ENCODE measurements around the gene NRN1. TPM values are rescaled to one million over a fixed set of nuclear protein-coding genes. Genes with fewer than 3 reads are reported as not detected.

The NRN1 gene
- total and polyA plus RNA-seq, 2 donors from 2014 or later: 6.4 to 8.5 TPM

GRCh38 chr6:5989141-5989723 lies 17.5 kb downstream of the NRN1 start:
- intact Hi-C loops (cut with DNase I): no loop called here
- no peaks in the 10 kb centered on the region for H3K9me3 ChIP-seq (ENCODE audit: control insufficient read depth in 2 of 3, insufficient read depth in 1 of 3, low read length in 3 of 3)
- H3K27me3 ChIP-seq (ENCODE audit: control insufficient read depth, insufficient read depth, low read length): peaks cover 12% of the 10 kb centered on the region
- no peaks in the 10 kb centered on the region for H3K4me1 ChIP-seq (ENCODE audit: control insufficient read depth in 2 of 3, insufficient read depth in 2 of 3, low read depth in 1 of 3, low read length in 3 of 3)
- TF ChIP-seq, protein P1, sequence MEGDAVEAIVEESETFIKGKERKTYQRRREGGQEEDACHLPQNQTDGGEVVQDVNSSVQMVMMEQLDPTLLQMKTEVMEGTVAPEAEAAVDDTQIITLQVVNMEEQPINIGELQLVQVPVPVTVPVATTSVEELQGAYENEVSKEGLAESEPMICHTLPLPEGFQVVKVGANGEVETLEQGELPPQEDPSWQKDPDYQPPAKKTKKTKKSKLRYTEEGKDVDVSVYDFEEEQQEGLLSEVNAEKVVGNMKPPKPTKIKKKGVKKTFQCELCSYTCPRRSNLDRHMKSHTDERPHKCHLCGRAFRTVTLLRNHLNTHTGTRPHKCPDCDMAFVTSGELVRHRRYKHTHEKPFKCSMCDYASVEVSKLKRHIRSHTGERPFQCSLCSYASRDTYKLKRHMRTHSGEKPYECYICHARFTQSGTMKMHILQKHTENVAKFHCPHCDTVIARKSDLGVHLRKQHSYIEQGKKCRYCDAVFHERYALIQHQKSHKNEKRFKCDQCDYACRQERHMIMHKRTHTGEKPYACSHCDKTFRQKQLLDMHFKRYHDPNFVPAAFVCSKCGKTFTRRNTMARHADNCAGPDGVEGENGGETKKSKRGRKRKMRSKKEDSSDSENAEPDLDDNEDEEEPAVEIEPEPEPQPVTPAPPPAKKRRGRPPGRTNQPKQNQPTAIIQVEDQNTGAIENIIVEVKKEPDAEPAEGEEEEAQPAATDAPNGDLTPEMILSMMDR (IDR thresholded peaks at IDR 0.05; ENCODE audit: borderline replicate concordance, extremely low read depth, insufficient read depth): no peak
- no peak for DNase-seq
- no peaks in the 10 kb centered on the region for H3K36me3 ChIP-seq (ENCODE audit: control insufficient read depth in 2 of 3, insufficient read depth in 3 of 3, low read length in 3 of 3)
- H3K27ac ChIP-seq (ENCODE audit: low read depth in 2 of 2, low read length in 2 of 2): no peak overlapping the region
- H3K4me3 ChIP-seq (ENCODE audit: low read length in 3 of 3): no peak overlapping the region
- FAIRE-seq: no peak
- no peak overlapping the region for H3K9ac ChIP-seq (ENCODE audit: low read length in 3 of 3)

GRCh38 chr6:5986861-5987260 lies 19.9 kb downstream of the NRN1 start:
- FAIRE-seq: no peak

GRCh38 chr6:5984150-5985089 lies 22.3 kb downstream of the NRN1 start:
- FAIRE-seq: no peak
- no peak overlapping the region for H3K9ac ChIP-seq (ENCODE audit: low read length in 3 of 3)
- TF ChIP-seq, protein P1 (IDR thresholded peaks at IDR 0.05; ENCODE audit: borderline replicate concordance, extremely low read depth, insufficient read depth): no peak
- no peaks in the 10 kb centered on the region for H3K36me3 ChIP-seq (ENCODE audit: control insufficient read depth in 2 of 3, insufficient read depth in 3 of 3, low read length in 3 of 3)
- H3K4me1 ChIP-seq (ENCODE audit: control insufficient read depth in 2 of 3, insufficient read depth in 2 of 3, low read depth in 1 of 3, low read length in 3 of 3): no peaks in the 10 kb centered on the region
- no peak for DNase-seq
- H3K9me3 ChIP-seq (ENCODE audit: control insufficient read depth in 2 of 3, insufficient read depth in 1 of 3, low read length in 3 of 3): peaks cover 0 to 4% (median 0%) of the 10 kb centered on the region in 3 donors
- H3K27ac ChIP-seq (ENCODE audit: low read depth in 2 of 2, low read length in 2 of 2): no peak overlapping the region
- H3K4me3 ChIP-seq (ENCODE audit: low read length in 3 of 3): no peak overlapping the region
- intact Hi-C loops (cut with DNase I): no loop called here
- no peaks in the 10 kb centered on the region for H3K27me3 ChIP-seq (ENCODE audit: control insufficient read depth, insufficient read depth, low read length)

More at GRCh38 chr6:5986861-5987260, 19.9 kb downstream of the NRN1 start:
- no peak overlapping the region for H3K4me3 ChIP-seq (ENCODE audit: low read length in 3 of 3)
- TF ChIP-seq, protein P1 (IDR thresholded peaks at IDR 0.05; ENCODE audit: borderline replicate concordance, extremely low read depth, insufficient read depth): no peak
- no peaks in the 10 kb centered on the region for H3K27me3 ChIP-seq (ENCODE audit: control insufficient read depth, insufficient read depth, low read length)
- no peaks in the 10 kb centered on the region for H3K9me3 ChIP-seq (ENCODE audit: control insufficient read depth in 2 of 3, insufficient read depth in 1 of 3, low read length in 3 of 3)
- intact Hi-C loops (cut with DNase I): no loop called here
- H3K27ac ChIP-seq (ENCODE audit: low read depth in 2 of 2, low read length in 2 of 2): no peak overlapping the region
- DNase-seq: no peak
- no peak overlapping the region for H3K9ac ChIP-seq (ENCODE audit: low read length in 3 of 3)
- H3K4me1 ChIP-seq (ENCODE audit: control insufficient read depth in 2 of 3, insufficient read depth in 2 of 3, low read depth in 1 of 3, low read length in 3 of 3): no peaks in the 10 kb centered on the region
- H3K36me3 ChIP-seq (ENCODE audit: control insufficient read depth in 2 of 3, insufficient read depth in 3 of 3, low read length in 3 of 3): no peaks in the 10 kb centered on the region

Measured in kidney (tissue), 14 donors.